IMR-90 (cell line): ENCODE measurements around the gene KATNB1.

ENCODE experiments used
- MAFK ChIP-seq: IDR thresholded peaks from 2 replicates; pipeline ENCODE4 v1.6.1; 2012; ENCODE audit warnings: low read depth, low read length, improper control_type of control experiment
- MAZ ChIP-seq: IDR thresholded peaks from 2 replicates; pipeline ENCODE4 v1.6.1; 2012; ENCODE audit warnings: low read depth, mild to moderate bottlenecking, low read length, improper control_type of control experiment, moderate library complexity, borderline replicate concordance
- POLR2A ChIP-seq: IDR thresholded peaks from 2 replicates; pipeline ENCODE4 v1.6.1; 2012; ENCODE audit warnings: mild to moderate bottlenecking, low read depth, low read length
- TF ChIP-seq, protein P1 (sequence below): conservative IDR thresholded peaks from 2 replicates; pipeline ENCODE4 v1.5.1; 2012; ENCODE audit warnings: mild to moderate bottlenecking, low read depth, low read length, improper control_type of control experiment

- TF ChIP-seq, protein P1, sequence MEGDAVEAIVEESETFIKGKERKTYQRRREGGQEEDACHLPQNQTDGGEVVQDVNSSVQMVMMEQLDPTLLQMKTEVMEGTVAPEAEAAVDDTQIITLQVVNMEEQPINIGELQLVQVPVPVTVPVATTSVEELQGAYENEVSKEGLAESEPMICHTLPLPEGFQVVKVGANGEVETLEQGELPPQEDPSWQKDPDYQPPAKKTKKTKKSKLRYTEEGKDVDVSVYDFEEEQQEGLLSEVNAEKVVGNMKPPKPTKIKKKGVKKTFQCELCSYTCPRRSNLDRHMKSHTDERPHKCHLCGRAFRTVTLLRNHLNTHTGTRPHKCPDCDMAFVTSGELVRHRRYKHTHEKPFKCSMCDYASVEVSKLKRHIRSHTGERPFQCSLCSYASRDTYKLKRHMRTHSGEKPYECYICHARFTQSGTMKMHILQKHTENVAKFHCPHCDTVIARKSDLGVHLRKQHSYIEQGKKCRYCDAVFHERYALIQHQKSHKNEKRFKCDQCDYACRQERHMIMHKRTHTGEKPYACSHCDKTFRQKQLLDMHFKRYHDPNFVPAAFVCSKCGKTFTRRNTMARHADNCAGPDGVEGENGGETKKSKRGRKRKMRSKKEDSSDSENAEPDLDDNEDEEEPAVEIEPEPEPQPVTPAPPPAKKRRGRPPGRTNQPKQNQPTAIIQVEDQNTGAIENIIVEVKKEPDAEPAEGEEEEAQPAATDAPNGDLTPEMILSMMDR, result no peak
- TF ChIP-seq POLR2A, result no peak
- no peak for TF ChIP-seq MAZ
- no peak for TF ChIP-seq MAFK
These were observed 37.6 kb upstream of the KATNB1 start for GRCh38 chr16:57697896-57698537.
